Coronary artery (tissue), 2 donors: ENCODE results near the gene IRAG1.
A peak's percentile ranks its signal among the peaks of the same experiment; 100 is the strongest.

Experiments used
- DNase-seq: peaks from one replicate; pipeline ENCODE4 v3.0.0-alpha.2; 2017; ENCODE audit warnings: low spot score
- H3K27ac ChIP-seq, 2 donors: fragments of 200-600 bp; sonication (generic); one replicate each; pipeline ENCODE4 v1.5.1; 2016 to 2019
- H3K4me3 ChIP-seq: fragments of 200-600 bp; sonication (generic); 2 replicates; pipeline ENCODE4 v1.5.1; 2016; ENCODE audit warnings: mild to moderate bottlenecking, moderate library complexity
- CTCF ChIP-seq: fragments of 200-600 bp; sonication (generic); IDR thresholded peaks from one replicate; pipeline ENCODE4 v1.5.1; 2019; ENCODE audit warnings: antibody characterized with exemption

IRAG1 gene

GRCh38 chr11:10648871-10649270 is 44.7 kb downstream of the IRAG1 start:
- Histone ChIP-seq H3K4me3 (no peak overlapping the region), H3K27ac (peak overlapping the region; percentile 7 to 59)
- no peak for TF ChIP-seq CTCF
- DNase-seq, result no peak

DNA sequence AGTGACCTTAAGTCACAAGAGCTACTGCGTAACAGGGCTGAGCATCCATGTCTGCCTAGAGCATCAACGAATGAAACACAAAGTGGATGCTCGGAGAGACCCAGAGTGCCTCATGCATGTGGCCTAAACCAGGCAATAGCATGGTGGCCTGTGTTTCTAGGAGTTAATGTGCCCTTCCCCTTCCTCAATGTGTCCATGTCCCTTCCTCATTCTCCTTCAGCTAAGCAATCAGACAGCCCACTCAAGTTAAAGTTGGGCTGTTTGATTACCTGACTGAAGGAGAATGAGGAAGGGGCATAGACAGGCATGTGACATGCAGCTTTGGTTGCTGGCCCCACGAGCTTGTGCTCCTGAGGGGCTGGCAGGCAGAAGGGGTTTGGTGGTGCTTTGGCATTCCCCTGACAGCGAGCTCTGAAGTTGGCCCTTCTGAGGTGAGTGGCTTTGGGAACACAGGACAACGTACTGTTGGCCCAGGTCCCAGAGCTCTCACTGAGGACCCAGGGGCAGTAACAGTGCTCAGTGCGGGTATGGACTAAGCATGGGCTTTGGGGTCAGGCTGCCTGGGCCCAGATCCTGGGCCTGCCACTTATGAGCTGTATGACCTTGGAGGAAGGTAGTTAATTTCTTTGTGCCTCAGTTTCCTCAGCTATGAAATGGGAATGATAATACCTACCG is 46.7 kb downstream of the IRAG1 start:
- H3K4me3 ChIP-seq, result no peak overlapping the region
- no peak for DNase-seq
- no peak for TF ChIP-seq CTCF
- H3K27ac ChIP-seq, result peak overlapping the region; percentile 50 to 74

DNA sequence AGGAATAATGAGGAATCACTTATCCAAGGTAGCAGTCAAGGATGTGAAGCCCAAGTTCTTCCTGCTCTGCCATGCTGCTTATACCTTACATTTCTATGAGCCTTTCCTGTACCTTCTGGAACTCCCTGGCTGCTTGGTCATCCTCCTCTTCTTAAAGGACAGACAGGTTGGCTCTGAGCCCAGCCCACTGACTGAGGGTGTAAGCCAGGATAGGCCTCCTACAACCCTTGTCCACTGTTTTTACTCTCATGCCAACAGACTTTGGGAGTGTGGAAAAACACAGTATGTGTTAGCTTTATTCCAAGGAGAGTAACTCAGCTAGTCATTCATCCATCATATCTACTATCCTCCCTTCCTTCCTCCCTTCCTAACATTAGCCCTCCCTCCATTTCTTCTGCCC is 47.5 kb downstream of the IRAG1 start:
- DNase-seq, result no peak
- no peak overlapping the region for H3K4me3 ChIP-seq
- peak overlapping the region; percentile 52 to 74 for H3K27ac ChIP-seq
- no peak for TF ChIP-seq CTCF

DNA sequence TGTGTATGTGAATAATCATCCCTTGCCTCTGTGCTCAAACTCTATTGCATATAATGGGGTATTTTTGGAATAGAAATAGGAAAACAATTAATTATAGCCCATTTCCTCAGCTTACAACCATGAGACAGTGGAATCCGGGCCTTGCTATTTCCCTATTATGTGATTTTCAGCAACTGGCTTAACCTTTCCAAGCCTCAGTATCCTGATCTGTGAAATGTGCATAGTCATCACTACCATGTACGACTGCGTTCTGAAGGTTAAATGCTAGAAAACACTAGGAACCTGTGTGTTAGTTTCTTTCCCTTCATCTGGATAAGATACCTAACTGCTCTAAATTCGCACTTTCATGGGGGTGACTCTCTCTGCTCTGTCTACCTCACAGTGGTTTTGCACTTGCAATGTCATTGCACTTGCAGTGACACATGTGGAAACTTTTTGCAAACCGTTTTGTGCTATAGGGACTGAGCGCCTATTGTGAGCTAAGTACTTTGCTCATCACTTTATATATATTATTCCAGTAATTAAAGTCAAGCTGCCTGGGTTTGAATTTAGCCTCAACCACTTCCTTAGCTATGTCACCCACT is 48.3 kb downstream of the IRAG1 start:
- H3K4me3 ChIP-seq, result no peak overlapping the region
- peak overlapping the region; percentile 52 to 74 for H3K27ac ChIP-seq
- no peak for DNase-seq
- TF ChIP-seq CTCF, result no peak
